Dermis microvascular lymphatic vessel endothelial cell (primary cell): Measurements from ENCODE around the gene MEGF11. TPM values are rescaled to one million over a fixed set of nuclear protein-coding genes. Genes with fewer than 3 reads are reported as not detected.

Experiments used
- DNase-seq, 2 donors: peaks; one replicate each; pipeline versions ENCODE4 v3.0.0 to v3.0.0-alpha.2; 2010; ENCODE audit warnings: low read depth in 2 of 2
- total RNA-seq: library from RNA; depleted of rRNA; stranded (reverse); fragments of >200 nt; gene quantifications from 2 replicates; pipeline ENCODE4 v1.2.1, GENCODE V29; 2014

The MEGF11 gene
- total RNA-seq = not detected in 2 replicates

DNA sequence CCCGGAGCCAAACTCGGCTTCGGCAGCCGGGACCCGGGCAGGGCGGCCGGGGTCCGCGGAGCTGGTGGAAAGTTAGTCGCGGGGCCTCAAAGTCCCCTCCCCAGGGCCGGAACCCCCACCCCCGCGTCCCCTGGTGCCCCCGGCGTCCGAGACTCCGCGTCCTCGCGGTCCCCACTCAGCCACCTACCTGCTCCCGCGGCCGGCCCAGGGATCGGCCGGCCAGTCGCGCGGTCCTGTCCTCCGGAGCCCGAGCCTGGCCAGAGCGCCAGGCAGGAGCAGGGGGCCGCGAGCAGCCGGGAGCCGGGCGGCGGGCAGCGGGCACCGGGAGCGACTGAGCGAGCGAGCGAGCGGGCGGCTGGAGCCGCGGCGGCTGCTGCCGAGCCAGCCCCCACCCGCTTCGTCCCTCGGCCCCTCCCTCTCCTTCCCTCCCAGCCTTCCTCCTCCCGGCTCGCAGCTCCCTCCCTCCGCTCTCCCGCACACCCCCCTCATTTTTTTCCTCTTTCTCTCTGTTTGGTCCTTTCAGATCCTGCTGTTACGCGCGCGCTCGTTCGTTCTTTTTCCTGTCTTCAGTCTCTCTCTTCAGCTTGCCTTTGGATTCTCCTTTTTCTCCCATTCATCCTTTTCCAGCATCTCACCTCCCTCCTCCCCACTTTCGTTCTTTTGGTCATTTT lies at the start of gene MEGF11:
MEGF11 (minus strand) TSS at position 333 of the 671 bp plus-strand sequence. CDS start 125,347 bp downstream, outside the sequence.
- peak in 1 of 2 donors; percentile 37 for DNase-seq

DNA sequence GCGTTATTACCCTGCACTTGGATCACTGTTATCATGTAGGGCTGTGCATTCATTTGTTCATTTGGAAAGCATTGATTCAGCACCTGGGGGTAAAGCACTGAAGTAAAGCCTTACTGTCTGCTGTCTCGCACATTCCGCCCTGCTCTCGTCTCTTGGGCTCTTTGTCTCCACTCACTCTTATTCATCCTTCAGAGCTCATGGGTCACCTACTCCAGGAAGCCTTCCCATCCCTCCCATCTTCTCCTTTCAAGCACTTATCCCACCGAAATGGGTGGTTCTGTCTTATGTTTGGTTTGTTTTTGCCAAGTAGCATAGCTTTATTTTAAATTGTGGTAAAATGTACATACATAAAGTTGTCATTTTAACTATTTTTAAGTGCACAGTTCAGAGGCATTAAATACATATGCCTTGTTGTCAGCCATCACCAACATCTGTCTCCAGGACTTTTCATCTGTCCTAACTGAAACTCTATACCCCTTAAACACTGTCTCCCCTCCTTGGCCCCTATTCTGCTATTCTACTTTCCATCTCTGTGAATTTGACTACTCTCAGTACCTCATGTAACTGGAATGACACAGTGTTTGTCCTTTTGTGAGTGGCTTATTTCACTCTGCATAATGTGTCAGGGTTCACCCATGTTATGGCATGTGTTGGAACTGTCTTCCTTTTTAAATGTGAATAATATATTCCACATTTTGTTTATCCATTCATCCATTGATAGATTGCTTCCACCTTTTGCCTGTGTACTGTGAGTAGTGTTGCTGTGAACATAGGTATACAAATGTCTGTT lies 49.1 kb upstream of the MEGF11 start:
- DNase-seq = no peak

DNA sequence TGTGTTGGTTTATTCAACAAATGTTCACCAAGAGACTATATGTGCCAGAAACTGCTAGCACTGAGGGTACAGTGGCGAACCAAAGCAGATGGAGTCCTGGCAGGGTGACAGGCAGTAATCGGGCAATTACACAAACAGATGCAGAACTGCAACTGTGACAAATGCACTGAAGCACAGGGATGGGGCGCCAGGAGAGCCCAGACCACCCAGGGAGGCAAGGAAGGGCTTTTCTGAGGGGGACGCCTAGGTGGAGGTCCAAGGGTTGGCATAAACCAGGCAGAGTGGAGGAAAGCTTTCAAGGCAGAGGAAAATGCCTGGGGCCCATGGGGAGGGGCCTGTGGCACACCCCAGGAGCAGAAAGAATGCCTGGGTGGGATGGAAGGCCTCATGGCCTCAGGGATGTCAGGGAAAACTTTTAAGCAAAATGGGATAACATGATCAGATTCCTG lies 45.3 kb upstream of the MEGF11 start:
- no peak for DNase-seq

DNA sequence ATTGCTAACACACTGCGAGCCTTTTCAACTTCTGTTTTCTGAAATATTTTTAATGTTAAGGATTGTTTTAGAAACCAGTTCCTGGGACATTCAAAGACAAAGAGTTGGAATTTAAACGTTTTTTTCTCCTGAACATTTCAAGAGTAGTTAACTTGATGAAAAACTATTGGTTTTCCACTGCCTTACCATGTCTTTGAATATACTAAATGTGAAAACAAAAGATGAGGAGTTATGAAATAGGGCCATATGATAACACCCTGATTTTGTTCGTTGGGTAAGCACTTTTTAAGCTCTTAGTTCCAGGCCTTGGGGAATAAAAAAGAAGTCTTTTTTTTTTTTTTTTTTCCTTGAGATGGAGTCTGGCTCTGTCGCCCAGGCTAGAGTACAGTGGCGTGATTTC lies 42.6 kb upstream of the MEGF11 start:
- no peak for DNase-seq

DNA sequence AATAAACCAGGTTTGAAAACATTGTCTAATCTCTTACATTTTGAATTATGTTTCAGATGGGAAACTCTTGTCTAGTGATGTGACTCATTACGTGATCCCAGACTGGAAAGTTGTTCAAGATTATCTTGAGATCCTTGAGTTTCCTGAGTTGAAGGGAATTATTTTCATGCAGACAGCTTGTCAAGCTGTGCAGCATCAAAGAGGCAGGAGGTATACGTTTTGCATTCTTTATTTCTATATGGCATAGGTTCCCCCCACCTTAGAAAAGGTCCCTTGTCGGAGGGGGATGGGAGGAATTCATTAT lies 41.3 kb upstream of the MEGF11 start:
- peak in 1 of 2 donors; percentile 56 for DNase-seq

DNA sequence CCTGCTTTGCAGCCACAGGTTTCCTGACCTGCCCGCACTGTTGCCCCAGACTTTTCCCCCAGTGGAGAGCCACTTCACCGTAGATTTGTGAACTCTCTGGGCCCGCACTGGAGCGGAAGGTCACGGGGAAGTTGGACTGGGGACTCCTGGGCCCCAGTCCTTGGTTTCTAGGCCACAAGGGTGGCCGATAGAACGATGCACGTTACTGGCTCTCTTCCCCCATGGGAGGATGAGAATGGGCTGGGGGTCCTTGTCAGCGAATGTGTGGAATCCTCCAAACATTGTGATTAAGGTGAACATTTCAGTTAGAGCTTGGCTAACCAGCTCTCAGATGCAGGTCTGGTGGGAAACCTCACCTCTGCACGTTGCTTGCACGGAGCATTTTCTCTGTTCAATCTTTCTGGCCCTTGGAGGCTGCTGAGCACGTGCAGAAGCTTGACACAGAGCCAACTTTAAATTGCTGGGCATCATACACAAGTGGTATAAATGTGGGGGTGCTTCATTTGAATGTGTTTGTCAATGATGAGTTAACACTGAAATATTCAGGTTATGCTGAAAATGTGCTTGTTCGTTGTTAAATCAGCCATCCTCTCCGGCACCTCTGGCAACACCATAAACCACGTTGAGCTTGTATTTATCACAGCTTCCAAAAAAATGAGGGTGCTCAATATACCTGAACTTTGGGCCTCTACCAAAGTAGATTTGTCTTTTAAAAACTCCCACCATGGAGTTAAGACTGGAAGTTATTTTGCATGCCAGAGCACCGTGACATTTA lies 40.8 kb upstream of the MEGF11 start:
- DNase-seq = peak; percentile 14 to 56

DNA sequence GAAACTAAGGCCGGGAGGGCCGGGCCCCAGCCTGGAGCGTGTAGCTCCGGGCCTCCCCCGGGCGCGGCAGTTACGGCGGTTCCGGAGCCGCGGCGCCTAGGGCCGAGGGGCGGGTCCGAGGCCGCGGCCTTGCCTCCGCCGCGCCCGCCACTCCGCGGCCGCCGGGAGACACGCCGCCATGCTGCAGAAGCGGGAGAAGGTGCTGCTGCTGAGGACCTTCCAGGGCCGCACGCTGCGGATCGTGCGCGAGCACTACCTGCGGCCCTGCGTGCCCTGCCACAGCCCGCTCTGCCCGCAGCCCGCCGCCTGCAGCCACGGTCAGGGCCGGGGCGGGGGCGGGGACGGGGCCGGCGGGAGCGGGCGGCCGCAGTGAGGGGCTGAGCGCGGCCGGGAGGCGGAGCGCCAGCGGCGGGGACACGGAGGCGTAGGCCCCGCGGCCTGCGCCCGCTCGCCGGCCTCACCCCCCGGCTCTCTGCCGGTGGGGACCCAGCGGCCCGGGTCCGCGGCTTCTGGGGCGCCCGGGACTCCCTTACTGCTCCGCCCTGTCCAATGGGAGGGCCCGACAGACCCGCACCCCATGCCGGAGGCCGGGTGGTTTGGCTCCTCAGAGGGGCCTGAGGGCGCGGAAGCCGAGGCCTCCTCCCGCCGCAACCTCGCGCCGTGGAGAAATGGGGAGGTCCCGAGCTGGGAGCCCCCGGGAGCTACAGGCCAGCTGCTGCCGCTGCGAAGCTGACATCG lies 40.0 kb upstream of the MEGF11 start, which contains the start of gene DIS3L:
DIS3L (plus strand) TSS at position 150 of the 738 bp plus-strand sequence; CDS start at position 179, 29 bp downstream.
- peak; percentile 23 to 59 for DNase-seq

DNA sequence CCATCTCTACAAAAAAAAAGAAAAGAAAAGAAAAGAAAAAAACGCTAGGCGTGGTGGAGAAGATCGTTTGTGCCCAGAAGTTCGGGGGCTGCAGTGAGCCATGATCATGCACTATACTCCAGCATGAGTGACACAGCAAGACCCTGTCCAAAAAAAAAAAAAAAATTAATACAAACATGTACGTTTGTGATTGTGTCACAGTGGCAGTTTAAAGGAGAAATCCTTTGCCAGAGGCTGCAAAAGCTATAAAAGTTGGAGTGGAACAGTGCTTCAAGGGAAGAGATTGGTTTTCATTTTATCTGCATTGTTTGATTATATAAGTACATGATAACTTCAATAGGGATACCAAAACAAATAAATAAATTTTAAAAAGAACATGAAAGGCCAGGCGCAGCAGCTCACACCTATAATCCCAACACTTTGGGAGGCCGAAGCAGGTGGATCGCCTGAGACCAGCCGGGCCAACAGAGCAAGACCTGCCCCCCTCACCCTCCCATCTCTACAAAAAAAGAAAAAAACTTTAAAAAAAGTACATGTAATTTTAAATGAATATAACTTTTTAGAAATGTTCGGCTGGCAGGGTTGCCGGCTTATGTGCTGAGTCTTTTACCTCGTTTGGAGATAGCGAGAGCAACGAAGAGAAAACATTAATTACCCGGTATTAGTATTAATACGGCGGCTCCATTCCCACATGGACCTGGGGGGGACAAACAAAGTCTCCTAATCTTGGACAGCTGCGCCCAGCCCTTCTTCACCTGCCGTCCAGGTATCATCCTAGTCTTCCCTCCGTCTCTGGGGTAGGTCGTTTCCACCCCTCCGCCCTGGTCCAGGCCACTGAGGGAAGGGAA lies 39.2 kb upstream of the MEGF11 start:
- no peak for DNase-seq

DNA sequence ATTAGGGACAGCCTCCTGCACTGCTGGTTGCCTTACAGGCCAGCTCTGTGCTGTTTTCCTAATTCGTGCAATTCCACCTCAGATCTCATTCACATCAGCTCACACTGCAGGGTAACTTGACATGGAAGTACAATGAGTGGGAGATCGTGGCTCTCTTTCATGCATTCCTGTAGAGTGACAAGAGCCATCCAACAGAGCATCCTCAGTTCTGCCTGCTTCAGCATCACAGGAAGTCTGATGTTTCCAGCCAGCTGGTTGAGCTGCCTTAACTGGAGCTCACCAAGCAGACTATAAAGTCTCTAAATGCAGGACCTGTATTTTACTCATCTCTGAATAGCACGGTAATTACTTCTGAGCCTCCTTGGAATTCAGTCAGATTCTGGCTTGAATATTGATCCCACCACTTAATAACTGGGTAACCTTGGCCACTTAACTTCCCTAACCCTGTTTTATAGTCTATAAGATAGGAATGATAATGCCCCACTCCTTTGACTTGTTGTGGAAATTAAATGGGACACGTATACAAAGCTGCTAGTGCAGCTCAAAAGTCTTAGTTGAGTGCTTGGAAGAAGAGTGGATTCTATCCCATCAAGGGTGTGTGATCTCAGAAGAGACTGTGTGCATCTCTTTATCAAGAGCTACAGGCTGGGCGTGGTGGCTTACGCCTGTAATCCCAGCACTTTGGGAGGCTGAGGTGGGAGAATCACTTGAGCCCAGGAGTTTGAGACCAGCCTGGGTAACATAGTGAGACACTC lies 38.4 kb upstream of the MEGF11 start:
- DNase-seq = no peak

DNA sequence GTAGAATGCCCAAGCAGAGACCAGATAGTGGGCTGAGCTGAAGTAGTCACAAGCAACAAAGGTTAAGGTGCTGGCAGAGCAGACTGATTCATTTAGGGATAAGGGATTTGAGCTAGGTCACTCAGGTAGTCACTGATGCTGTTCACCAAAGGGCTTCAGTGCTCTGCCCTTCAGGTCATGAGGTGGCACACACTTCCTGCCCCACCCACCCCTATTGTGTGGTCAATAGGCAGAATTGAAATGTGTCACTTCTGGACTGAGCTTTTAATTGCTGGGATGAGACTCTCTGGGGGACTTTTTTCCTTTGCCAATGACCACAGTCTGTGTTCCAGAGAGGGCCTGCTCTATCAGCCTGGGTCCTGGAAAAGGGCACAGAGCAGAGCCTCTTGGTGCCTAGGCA lies 37.0 kb upstream of the MEGF11 start:
- DNase-seq = no peak

DNA sequence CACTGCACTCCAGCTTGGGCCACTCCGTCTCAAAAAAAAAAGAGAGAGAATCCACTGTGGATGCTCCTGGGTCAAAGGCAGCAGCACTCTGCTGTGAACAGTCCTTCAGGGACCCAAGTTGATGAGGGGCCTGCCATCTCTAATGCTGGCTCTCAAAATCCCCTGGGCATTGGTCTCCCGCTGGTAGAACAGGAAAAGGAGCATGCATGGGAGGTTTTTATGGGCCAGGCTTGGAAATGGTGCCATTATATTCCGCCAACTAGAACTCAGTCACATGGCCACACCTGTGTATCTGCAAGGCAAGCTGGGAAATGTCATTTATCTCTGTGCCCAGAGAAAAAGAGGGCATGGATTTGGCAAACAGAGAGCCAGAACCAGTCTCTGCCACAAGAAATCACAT lies 36.5 kb upstream of the MEGF11 start:
- DNase-seq = no peak

DNA sequence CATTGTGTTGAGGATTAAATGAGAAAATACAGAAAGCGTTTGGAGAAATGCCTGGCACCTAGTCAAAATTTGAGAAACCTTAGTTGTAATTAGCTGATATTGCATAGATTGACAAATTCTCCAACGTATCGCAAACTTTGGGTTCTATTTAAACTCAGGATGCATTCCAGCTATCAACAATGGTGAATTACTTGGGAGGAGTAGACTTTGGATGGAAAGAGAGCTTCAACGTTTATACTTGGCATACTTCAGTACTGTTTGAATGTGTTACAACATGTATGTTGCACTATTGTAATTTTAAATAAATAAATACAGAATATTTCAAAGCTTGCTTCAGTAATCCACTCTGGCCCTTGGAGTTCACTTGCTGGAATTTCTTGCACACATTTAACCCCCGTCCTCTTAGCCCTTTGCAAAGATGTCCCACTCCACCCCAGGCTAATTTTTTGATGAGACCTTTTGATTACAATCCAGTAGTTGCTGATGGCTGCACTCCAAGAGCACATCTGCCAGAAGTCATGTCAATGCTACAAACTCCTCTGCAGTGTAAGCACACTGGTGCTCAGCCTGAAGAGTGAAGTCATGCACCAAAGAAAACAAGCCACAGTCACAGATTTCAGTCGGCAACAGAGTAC lies 35.1 kb upstream of the MEGF11 start:
- DNase-seq = no peak

DNA sequence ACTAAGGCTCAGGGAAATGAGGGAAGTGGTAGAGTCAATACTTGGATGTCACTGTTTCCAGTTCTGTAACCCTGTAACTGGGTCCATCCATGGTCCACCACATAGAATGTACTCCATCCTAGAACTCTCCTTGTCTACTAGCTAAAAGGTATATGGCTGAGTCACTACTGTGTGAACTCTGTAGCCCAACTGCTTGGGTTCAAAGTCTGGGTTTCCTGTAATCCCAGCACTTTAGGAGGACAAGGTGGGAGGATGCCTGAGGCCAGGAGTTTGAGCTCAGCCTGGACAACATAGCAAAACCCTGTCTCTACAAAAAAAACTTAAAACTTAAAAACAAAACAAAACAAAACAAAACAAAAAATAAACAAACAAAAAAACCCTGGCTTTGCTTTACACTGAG lies 34.5 kb upstream of the MEGF11 start:
- DNase-seq = no peak

DNA sequence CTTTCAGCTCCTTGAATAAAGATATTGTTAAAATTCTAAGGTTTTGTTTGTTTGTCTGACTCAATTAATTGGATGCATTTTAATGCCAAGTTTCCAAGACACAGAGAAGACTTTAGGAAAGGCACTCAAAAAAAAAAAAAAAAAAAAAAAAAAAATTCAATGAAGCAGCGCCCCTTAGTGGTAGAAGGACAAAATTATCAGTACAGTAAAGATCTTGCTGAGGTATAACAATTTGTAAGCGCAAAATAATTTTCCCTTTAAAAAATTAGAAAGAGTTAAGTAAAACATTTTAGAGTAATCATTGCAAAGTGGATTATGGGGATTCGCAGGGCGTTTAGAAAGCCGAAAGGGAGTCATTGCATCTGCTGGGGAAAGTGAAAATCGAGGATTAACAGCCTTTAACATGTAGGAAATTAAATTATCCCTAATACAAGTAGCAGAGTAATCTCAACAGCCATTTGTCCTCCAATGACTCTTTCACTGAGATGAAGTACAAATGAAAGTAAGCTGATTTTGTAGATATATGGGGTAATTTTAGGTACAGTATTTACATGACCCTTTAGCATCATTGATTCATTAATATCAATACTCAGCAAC lies 34.0 kb upstream of the MEGF11 start:
- peak in 1 of 2 donors; percentile 25 for DNase-seq

DNA sequence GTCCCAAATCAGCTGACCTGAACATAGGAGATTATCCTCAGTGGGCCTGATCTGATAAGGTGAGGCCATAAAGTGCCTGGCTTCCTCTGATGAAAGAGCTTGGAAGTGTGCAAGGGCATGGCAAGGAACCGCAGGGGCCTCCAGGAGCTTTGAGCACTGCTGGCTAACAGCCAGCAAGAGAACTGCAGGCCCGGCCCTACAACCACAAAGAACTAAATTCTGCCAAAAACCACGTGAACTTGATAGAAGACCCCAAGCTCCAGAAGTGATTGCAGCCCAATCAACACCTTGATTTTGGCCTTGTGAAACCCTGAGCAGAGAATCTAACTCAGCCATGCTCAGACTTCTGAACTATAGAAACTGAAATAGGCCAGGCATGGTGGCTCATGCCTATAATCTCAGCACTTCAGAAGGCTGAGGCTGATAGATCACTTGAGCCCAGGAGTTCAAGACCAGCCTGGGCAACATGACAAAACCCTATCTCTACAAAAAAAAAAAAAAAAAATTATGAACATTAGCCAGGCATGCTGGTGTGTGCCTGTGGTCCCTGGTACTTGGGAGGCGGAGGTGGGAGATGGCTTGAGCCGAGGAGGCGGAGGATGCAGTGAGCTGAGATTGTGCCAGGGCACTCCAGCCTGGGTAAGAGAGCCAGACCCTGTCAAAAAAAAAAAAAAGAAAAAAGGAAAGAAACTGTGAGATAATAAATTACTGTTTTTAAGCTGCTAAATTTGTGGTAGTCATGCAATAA lies 32.2 kb upstream of the MEGF11 start:
- DNase-seq = no peak

DNA sequence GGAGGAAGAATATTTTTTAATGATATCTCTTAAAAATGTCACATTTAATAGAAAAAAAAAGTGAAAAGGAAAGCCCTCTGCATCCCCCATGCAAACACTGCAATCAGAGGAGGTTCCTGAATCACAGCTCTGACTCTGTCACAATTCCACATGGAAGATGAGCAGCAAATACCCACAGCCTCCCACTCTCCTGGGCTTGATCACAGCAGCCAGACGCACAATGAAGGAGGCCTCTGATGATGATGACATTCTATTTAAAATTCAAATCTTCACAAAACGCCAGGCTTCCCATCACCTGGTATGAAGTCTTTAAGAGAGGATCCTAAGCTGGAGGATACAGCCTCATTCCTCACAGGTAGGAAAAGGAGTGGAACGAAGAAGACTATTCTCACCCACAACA lies 30.7 kb upstream of the MEGF11 start:
- DNase-seq = no peak

DNA sequence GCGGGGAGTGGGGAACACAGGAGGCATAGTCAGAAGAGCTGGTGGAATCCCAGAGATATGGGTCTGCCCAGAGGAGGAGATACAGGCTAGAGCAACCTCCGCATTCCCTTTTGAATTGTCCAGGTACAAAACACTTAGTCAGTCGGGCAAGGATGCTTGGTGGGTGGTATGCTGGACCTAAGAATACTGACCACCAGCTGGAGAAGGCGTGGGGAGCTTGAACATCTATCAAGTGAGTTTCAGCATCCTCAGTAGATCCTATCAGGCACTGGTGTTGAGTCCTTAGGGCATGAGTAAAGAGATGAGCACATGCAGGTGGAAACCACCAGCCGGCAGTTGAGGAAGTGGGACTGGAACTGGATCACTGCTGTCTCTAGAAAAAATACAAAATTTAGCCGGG lies 25.1 kb upstream of the MEGF11 start:
- no peak for DNase-seq

DNA sequence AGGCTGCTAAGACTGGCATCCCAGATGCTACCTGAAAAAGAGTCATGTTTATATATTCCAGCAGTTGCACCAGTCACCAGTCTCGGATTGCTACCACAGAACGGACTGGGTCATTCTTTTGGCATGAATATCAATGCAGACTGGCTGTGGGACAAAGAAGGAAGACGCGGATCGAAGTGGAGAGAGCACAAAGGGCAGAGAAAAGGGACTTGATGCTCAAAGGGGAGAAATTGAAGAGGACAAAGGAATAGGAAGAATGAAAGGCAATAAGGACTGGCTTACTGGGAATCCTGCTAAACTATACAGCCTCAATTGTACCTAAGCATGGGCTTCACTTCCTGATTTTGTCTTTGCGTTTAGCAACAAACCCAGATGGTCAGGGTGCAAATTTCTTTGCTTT lies 24.5 kb upstream of the MEGF11 start:
- no peak for DNase-seq
